HG03520 (cell line): ENCODE measurements around the gene CPSF3.
"Not testable (repeated sequence)": the region's sequence is repeated elsewhere in the genome, so short reads cannot be mapped to it uniquely, and the experiment has no call there.

ENCODE experiments used
- ATAC-seq: cut with Tn5 transposase; IDR thresholded peaks from one replicate; pipeline ENCODE4 v1.9.1; 2021; ENCODE audit warnings: mild to moderate bottlenecking, moderate library complexity; ENCODE audit not compliant: unreplicated experiment

CPSF3 gene

GRCh38 chr2:9497017-9497416 is 73.6 kb downstream of the CPSF3 start:
- ATAC-seq = no peak

DNA sequence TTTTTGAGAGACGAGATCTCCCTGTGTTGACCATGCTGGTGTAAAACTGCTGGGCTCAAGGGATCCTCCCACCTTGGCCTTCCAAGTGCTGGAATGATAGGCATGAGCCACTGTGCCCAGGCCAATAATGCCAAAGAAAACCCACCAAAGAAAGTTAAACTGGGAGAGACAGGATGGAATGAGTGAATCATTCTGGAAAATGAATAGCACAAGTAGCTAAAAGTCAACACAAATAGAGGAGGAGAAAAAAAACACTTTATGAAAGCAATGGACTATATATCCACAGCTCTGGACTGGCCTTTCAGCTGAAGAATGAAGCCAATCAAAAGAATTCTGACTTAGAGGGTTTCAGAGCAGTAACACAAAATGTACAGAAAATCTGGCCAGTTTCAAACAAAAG is 74.8 kb downstream of the CPSF3 start:
- ATAC-seq = no peak

DNA sequence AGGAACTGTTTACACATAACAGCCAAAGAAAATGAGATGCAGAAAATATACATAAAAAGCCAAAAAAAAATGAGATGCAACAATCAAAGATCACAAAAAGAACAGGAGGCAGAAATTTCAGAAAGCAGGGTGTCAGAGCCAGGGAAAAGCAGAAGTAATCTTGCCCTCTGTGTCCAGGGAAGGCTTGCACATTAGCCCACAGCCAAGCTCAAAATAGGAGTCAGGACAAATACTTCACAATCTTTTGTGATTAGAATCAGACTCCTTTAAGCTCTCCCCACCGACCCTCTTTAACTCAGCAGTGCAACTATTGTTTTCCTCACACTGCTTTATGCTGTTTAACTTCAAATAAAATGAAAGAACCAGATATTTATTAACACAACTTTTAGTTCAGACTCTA is 85.5 kb downstream of the CPSF3 start:
- no peak for ATAC-seq

GRCh38 chr2:9513946-9514345 is 90.5 kb downstream of the CPSF3 start:
- ATAC-seq = not testable (repeated sequence)

DNA sequence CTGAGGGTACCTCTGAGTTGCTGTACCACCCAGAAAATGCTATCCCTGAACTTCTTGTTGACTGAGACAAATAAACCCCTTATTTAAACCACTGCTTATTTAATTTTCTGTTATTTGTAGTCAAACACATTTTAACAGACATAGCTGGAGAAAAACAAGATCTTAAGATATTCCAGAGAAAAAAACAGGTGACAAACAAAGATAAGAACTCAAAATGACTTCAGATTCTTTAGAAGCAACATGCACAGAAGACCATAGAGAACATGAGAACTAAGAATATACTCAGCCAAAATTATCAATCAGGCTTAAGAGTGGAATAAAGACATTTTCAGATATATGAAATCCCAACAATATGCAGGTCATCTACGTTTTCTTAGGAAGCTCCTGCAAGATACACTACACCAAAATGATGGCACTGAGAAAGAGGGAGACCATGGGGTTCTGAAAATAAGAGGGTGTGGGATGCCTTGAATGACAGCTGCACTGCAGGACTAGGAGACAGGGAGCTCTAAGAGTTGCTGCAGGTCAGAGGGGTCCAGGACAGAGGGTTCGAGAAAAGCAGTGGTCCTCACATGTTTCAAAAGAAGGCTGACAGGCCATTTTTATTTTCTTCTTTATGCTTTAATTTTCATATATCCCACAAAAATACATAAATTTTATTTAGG is 93.8 kb downstream of the CPSF3 start:
- no peak for ATAC-seq

DNA sequence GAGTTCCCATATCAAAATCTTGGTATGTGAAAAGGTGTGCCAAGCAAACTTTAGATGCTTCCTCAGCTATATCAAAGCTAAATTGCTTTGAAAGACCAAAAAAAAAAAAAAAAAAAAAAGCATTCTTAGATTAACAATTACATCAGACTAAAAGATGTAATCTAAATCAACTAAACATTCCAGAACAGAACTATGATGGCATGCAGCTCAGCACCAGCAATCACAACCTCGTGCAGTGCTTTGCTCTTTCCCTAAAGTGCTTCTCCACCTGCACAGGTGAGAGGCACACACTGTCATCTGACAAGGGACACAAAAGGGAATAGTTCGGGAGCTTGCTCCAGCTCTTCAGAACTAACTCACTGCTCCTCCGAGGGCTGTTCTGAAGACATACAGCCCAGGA is 94.7 kb downstream of the CPSF3 start:
- no peak for ATAC-seq

DNA sequence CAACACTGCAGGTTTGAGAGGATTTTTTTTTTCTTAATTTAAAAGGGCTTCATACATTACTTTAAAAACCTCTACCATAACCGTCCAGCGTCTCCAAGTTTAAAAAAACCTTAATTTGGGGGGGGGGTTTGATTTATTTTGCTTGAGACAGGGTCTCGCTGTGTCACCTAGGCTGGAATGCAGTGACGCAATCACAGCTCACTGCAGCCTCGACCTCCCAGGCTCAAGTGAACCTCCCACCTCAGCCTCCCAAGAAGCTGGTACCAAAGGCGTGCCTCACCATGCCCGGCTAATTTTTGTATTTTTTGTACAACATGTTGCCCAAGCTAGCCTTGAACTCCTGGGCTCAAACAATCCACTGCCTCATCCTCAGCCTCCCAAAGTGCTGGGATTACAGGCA is 95.3 kb downstream of the CPSF3 start:
- ATAC-seq = no peak

GRCh38 chr2:9519250-9519649 is 95.8 kb downstream of the CPSF3 start:
- ATAC-seq = no peak
